Activated CD8-positive, alpha-beta memory T cell treated with anti-CD3 and anti-CD28 coated beads for 1 hour (primary cell): ENCODE results near the gene MAPK4.
"Not testable (repeated sequence)": the region's sequence is repeated elsewhere in the genome, so short reads cannot be mapped to it uniquely, and the experiment has no call there.

Experiments
- DNase-seq, 2 donors: peaks; one replicate each; pipeline ENCODE4 v3.0.0-alpha.2; 2020; ENCODE audit warnings: low read depth in 1 of 2; ENCODE audit errors: extremely low read depth in 1 of 2

MAPK4 gene

DNA sequence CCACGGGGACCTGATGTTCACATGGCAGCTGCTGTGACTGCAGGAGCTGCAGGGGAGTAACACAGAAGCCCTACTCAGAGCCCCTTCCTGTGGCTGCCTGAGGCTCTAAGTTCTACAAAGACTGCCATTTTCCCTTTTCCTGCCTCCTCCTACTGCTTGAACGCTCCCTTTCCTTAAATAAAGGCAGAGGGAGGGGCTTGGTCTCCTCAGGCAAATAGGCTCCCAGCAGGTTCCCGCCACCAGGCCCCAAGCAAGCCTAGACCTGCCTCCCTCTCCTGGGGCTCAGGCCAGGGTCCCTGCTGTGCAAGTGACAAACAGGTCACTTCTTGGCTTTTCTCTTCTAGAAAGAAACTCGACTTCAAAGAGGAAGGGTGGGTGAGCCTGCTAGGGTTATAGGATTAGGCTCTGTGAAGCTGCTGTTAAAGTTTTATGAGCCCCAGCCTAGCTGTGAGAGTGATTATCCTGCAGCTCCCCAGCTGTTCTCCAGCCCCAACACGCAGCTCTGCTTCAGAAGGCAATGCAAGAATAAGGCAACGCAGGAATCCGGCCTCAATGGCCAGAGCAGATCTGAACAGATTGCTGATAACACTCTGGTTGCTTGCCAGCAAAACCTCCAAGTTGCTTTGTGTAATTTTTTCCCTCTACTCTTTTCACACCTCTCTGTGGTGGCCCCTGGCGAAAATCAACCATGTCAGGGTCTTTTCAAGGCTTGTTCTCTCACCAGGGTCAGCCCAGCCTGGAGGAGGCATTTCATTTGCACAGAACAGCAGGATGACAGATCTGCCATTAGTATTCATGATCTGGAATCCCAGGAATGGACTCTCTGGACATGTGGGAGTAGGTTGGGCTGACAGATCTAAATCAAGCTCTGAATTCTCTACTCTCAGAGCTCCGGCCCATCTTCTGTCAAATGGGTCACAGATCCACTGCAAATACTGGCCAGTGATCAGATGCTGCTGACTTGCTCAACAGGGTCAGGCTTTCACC is 188.6 kb downstream of the MAPK4 start:
- no peak for DNase-seq

- DNase-seq, result no peak
Observed at GRCh38 chr18:50749421-50749820, 189.5 kb downstream of the MAPK4 start.

DNA sequence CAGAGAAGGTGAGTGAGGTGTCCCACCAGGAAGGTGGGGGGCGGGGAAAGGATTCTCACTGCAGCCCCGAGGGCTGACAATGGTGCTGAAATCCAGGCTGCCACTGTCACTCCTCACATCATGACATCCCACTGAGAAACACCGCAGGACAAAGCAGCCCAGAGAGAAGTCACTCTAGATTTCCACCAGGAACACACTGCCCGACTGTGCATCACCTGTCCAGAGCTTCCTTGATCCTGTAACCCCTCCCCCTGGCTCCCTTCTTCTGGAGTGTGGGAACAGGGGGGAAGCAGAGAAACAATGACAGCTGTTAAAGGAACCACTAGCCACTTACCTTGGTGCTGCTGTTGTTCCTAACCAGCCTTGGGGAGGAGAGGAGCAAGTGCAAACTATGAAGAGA is 190.1 kb downstream of the MAPK4 start:
- DNase-seq, result no peak

DNA sequence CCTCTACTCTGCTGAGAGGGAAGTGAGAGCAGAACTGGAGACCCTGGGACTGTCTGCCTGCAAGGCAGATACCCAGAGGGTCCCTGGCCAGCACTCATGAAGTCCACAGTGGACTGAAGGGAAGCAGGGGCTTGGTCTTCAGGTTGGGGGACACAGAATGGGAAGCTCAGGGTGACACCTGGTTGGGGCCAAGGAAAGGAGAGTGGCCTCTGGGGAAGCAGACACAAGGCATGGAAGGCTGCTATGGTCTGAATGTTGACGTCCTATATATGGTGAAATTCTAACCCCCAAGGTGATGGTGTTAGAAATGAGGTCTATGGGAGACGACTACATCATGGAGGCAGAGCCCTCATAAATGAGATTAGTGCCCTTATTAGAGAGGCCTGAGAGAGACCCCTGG is 190.7 kb downstream of the MAPK4 start:
- no peak for DNase-seq

GRCh38 chr18:50751490-50751889 is 191.6 kb downstream of the MAPK4 start:
- DNase-seq, result no peak

DNA sequence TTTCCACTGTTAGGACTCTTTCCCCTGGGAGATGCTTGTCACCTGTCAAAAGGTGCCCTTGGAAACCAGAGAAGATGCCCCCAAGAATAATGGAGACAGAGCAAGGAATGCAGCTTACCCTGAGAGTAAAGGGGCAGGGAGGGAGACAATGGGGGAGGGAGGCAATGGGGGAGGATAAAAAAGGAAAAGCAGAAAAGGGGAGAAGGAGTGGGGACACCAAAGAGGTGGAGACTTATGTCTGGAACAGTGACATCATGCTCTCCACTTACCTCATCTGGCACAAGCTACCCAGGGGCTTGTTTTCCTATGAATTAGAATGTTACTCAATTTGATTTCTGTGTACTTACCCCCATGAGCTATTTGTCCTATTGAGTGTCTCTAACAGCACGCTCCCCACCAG is 192.1 kb downstream of the MAPK4 start:
- no peak for DNase-seq

DNA sequence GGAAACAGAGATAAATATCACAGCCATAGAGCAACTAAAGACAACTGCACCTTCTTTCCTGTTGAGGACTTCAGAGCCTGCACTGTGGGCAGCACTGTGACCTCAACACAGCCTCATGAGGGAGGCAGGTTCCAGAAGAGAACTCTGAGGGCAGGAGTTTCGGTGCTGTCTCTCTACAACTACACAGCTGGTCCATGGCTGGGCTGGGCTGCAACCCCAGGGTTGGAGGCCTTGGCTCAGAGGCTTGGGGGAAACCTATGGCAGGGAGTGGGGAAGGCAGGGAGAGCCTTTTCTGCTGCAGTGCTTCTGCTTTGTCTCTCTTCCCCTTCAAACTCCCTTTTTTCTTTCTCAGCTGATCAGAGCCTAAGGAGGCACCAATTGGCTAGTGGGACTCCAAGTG is 193.4 kb downstream of the MAPK4 start:
- DNase-seq, result no peak

GRCh38 chr18:50754297-50754696 is 194.4 kb downstream of the MAPK4 start:
- no peak for DNase-seq

DNA sequence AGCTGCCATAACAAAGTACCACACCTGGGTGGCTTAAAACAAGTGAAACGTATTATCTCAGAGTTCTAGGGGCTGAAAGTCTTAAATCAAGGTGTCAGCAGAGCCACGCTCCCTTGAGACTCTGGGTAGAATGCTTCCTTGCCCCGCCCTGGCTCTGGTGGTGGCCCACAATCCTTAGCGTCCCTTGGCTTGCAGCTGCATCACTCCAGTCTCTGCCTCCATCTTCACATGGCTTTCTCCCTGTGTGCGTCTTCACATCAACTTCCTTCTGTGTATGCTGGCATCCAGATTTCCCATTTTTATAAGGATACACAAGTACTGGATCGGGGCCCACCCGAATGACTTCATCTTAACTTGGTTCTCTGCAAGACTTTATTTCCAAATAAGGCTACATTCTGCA is 197.5 kb downstream of the MAPK4 start:
- DNase-seq, result no peak

DNA sequence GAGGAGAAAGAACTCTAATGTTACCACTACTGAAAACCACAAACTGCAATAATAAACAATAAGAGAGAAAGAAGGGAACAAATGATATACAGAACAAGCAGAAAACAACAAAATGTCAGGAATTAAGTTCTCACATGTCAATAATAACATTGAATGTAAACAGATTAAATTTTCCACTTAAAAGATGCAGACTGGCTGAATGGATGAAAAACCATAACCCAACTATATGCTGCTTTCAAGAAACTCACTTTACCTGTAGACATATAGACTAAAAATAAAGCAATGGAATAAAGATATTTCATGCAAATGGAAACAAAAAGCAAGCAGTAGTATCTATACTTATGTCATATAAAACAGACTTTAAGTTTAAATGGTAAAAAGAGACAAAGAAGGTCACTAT is 209.6 kb downstream of the MAPK4 start:
- DNase-seq, result no peak

DNA sequence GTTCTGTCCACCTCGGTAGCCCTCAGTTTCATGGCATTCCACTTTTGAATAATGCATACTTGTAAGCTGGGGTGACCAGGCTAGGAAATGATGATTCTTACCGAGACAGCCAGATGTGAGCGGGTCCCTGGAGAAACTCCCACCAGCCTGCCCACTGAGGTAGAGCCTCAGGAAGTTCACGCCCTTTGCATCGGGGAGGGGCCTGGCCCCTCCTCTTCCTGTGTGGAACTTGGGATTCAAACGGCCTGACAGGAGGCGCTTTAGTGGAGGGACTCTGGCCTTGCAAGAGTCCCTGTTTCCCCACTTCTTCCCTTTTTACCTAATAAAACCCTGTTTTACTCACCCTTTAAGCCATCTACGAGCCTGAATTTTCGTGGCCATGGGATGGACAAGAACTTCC is 215.3 kb downstream of the MAPK4 start:
- no peak for DNase-seq

DNA sequence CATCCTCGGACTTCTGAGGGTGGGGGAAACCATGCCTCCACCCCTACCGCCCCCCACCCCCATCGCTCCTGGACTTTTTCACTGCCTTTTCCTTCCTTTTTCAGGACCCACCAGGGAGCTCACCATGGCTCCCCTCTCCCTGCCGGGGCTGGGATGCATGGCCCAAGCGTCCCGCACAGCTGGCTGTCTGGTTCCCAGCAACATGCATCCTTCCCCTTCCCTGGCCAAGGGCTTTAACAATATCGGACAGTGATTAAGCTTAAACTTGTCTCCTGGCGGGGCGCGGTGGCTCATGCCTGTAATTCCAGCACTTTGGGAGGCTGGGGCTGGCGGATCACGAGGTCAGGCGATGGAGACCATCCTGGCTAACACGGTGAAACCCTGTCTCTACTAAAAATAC is 215.8 kb downstream of the MAPK4 start:
- no peak for DNase-seq

DNA sequence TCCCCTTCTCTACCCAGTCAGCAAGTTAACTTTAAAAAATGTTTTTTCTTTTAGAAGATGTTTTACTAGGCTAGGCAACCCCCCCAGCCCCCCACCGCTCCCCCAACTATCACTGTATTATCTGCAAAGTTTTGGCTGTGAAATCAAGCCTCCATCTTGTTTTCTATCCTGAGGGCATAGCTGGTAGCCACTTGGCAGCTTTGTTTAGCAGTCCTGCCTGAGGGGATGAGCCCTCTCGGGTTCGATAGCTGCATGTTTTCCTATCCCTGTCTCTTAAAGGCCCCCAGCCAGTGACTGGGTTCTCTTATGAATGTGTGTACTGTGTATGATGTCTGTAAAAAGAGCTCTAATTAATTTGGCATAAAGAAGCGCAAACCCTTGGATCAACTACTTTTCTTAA is 216.5 kb downstream of the MAPK4 start:
- no peak for DNase-seq

DNA sequence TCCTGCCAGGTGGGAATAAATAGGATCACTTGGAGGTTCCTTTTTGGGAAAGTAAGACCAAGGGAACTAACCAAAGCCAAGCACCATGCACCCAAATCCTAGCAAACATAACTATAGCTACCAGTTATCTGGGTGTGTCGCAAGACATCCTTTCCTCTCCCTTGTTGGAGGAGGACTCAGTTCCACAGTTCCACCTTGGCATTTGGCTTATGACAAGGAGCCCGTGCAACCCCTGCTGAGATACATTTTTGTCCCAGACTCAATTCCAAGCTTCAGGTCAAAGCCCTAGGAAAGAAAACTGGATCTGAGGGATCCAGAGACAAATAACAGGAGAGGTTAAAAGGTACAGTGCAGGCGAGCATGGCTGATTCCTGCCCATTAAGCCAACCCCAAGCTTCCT is 219.1 kb downstream of the MAPK4 start:
- DNase-seq, result not testable (repeated sequence)
